ENCODE data around the gene C4orf36. TPM values are rescaled to one million over a fixed set of nuclear protein-coding genes. Genes with fewer than 3 reads are reported as not detected.
A peak's percentile ranks its signal among the peaks of the same experiment; 100 is the strongest.

Gene C4orf36
- total RNA-seq, 1 donor from 2014 or later = 8.6 TPM

- Mint-ChIP-seq H3K27ac (no peak overlapping the region), H3K4me3 (no peak overlapping the region), H3K9me3 (no peaks in the 10 kb centered on the region), H3K36me3 (peaks cover 2% of the 10 kb centered on the region), H3K27me3 (ENCODE audit: insufficient read depth, low read depth) (no peaks in the 10 kb centered on the region), H3K4me1 (peaks cover 3% of the 10 kb centered on the region)
- Histone ChIP-seq H3F3A (ENCODE audit: low read depth) (no peaks in the 10 kb centered on the region), H3K4me3 (no peak overlapping the region), H4K20me1 (ENCODE audit: low read depth) (no peaks in the 10 kb centered on the region), H3K4me2 (no peak overlapping the region), H3K9me3 (ENCODE audit: low read depth) (no peaks in the 10 kb centered on the region), H3K4me1 (no peaks in the 10 kb centered on the region), H3K36me3 (no peaks in the 10 kb centered on the region), H3K9ac (no peak overlapping the region), H2AFZ (replicated peaks) (no peak overlapping the region), H3K27ac (no peak overlapping the region), H3K27me3 (no peaks in the 10 kb centered on the region), H3K79me2 (ENCODE audit: low read depth) (no peaks in the 10 kb centered on the region)
- no peak for DNase-seq (ENCODE audit: low spot score)
- TF ChIP-seq, protein P1, sequence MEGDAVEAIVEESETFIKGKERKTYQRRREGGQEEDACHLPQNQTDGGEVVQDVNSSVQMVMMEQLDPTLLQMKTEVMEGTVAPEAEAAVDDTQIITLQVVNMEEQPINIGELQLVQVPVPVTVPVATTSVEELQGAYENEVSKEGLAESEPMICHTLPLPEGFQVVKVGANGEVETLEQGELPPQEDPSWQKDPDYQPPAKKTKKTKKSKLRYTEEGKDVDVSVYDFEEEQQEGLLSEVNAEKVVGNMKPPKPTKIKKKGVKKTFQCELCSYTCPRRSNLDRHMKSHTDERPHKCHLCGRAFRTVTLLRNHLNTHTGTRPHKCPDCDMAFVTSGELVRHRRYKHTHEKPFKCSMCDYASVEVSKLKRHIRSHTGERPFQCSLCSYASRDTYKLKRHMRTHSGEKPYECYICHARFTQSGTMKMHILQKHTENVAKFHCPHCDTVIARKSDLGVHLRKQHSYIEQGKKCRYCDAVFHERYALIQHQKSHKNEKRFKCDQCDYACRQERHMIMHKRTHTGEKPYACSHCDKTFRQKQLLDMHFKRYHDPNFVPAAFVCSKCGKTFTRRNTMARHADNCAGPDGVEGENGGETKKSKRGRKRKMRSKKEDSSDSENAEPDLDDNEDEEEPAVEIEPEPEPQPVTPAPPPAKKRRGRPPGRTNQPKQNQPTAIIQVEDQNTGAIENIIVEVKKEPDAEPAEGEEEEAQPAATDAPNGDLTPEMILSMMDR (IDR thresholded peaks at IDR 0.05) = peak; percentile 35
- TF ChIP-seq EZH2phosphoT487 (IDR thresholded peaks at IDR 0.05) = no peak
- TF ChIP-seq EZH2 (IDR thresholded peaks at IDR 0.05) = no peak
Measured at GRCh38 chr4:86910369-86910768, 18.1 kb upstream of the C4orf36 start.

- H3K4me3 Mint-ChIP-seq = no peak overlapping the region
- H3K4me2 ChIP-seq = no peak overlapping the region
- H2AFZ ChIP-seq (replicated peaks) = no peak overlapping the region
- no peaks in the 10 kb centered on the region for H3K27me3 ChIP-seq
- H3K9ac ChIP-seq = no peak overlapping the region
- peaks cover 3% of the 10 kb centered on the region for H3K4me1 Mint-ChIP-seq
- H4K20me1 ChIP-seq (ENCODE audit: low read depth) = no peaks in the 10 kb centered on the region
- no peak overlapping the region for H3K4me3 ChIP-seq
- H3K79me2 ChIP-seq (ENCODE audit: low read depth) = no peaks in the 10 kb centered on the region
- H3K27ac Mint-ChIP-seq = no peak overlapping the region
- no peaks in the 10 kb centered on the region for H3K36me3 ChIP-seq
- no peaks in the 10 kb centered on the region for H3K9me3 Mint-ChIP-seq
- H3K36me3 Mint-ChIP-seq = no peaks in the 10 kb centered on the region
- DNase-seq (ENCODE audit: low spot score) = no peak
- TF ChIP-seq EZH2phosphoT487 (IDR thresholded peaks at IDR 0.05) (no peak), EZH2 (IDR thresholded peaks at IDR 0.05) (no peak)
- TF ChIP-seq, protein P1 (IDR thresholded peaks at IDR 0.05) = no peak
- no peaks in the 10 kb centered on the region for H3K27me3 Mint-ChIP-seq (ENCODE audit: insufficient read depth, low read depth)
- no peaks in the 10 kb centered on the region for H3F3A ChIP-seq (ENCODE audit: low read depth)
- no peaks in the 10 kb centered on the region for H3K9me3 ChIP-seq (ENCODE audit: low read depth)
- no peaks in the 10 kb centered on the region for H3K4me1 ChIP-seq
- H3K27ac ChIP-seq = no peak overlapping the region
Measured at GRCh38 chr4:86909546-86910295, 17.5 kb upstream of the C4orf36 start.

GRCh38 chr4:86908251-86908657 is 16.0 kb upstream of the C4orf36 start:
- Histone ChIP-seq H3K27ac (no peak overlapping the region), H2AFZ (replicated peaks) (no peak overlapping the region), H3K27me3 (peaks cover 7% of the 10 kb centered on the region), H3K9ac (no peak overlapping the region), H3K4me2 (no peak overlapping the region), H4K20me1 (ENCODE audit: low read depth) (no peaks in the 10 kb centered on the region), H3K79me2 (ENCODE audit: low read depth) (no peaks in the 10 kb centered on the region), H3F3A (ENCODE audit: low read depth) (no peaks in the 10 kb centered on the region), H3K9me3 (ENCODE audit: low read depth) (no peaks in the 10 kb centered on the region), H3K4me1 (no peaks in the 10 kb centered on the region), H3K36me3 (no peaks in the 10 kb centered on the region), H3K4me3 (no peak overlapping the region)
- peaks cover 3% of the 10 kb centered on the region for H3K27me3 Mint-ChIP-seq (ENCODE audit: insufficient read depth, low read depth)
- no peak for DNase-seq (ENCODE audit: low spot score)
- H3K9me3 Mint-ChIP-seq = no peaks in the 10 kb centered on the region
- H3K36me3 Mint-ChIP-seq = no peaks in the 10 kb centered on the region
- peaks cover 3% of the 10 kb centered on the region for H3K4me1 Mint-ChIP-seq
- no peak overlapping the region for H3K27ac Mint-ChIP-seq
- H3K4me3 Mint-ChIP-seq = no peak overlapping the region
- no peak for TF ChIP-seq EZH2phosphoT487 (IDR thresholded peaks at IDR 0.05)
- TF ChIP-seq EZH2 (IDR thresholded peaks at IDR 0.05) = no peak
- TF ChIP-seq, protein P1 (IDR thresholded peaks at IDR 0.05) = no peak
